ENCODE measurements around the gene MFRP. TPM values are rescaled to one million over a fixed set of nuclear protein-coding genes. Genes with fewer than 3 reads are reported as not detected.

The MFRP gene
- total RNA-seq, 1 experiment from 2014 or later, result not detected

DNA sequence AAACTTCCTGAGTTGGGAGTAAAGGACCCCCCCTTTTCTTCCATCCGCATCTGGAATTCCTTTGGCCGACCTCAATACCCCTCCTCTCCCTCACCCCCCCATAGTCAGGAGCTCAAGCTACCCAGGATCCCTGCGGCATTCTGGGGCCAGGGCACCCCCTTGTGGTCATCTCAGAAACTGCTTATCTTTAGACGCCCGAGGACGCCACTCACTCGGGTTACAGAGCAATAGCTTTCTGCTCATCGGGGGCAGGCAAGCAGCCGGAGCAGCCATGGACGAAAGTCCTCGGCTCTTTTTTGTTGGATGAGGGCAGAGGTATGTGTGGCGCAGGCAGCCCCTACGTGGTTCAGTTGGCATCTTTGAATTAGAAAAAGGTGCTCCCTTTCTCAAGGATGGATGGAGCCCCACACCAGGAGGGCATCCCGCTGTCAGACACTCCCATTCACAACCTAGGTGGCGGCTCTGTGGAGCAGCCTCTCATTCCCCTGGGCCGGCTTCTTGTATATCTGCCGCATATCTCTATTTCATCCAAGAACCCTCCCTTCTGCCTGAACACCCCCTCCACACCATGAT lies 8.1 kb downstream of the MFRP start:
- peak; percentile 31 for DNase-seq (ENCODE audit: low spot score)

DNA sequence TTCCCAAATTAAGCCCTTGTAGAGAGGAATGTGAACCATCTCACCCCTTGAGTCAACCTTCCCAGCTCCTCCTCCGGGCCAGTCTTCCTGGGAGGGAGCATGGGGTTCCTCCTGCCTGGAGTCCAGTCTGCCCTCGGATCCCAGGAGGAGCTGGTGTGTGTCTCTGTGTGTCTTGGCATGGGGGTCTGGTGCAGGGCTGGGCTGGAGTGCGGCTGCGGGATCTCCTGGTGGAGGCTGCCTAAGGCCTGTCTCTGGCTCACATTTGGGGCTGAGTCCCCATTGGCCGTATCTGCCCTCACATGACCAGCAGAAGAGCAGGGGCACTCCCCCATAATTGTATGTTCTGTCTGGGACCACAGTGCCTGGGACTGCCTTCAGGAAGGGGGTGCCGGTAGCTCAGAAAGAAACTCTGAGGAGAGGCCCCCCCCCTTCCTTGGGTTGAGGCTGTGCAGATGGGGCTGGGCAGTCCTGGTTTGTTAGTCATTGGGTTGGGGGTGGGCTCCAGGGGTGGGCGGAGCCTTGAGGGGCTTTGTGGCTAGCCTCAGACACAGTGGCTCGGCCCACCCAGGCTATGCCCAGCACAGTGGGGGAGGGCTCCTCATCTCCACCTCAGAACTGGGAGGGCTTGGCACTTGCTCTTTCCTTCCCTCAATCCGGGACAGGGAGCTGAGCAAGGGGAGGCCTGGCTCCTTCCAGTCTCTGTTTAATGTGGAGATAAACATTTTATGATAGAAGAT lies 8.8 kb downstream of the MFRP start:
- DNase-seq (ENCODE audit: low spot score), result no peak

DNA sequence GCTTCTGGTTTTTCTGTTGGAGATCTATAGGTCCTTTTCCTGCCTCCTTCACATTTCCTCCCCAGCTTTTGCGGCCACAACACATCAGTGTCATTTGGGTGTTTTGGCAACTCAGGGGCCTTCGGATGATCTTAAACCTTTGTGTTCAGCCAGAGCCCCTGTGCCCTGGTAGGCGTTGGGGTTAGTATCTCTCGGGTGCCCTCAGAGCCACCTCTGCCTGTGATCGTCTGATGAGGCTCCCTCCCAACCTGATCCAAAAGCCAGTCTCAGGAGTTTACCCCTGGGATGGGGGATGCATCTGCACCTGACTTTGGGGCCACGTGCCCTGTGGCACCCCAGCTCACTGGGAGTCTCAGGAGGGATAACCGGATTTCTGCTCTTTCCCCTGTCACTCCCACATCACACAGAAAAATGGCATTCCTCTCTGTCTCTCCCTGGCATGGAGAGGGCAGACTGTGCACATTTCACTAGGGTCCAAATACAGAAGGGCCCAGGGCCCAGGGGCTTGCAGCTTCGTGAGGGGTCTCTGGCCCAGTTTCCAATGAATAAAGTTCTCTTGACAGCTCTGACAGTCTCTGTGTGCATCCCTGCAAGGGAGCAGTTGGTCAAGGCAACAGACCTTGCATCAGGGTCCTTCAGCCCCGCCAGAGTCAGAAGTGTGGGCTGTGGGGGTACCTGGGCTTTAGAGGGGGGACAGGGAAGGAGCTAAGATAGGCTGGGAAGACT lies 9.6 kb downstream of the MFRP start:
- DNase-seq (ENCODE audit: low spot score), result no peak

DNA sequence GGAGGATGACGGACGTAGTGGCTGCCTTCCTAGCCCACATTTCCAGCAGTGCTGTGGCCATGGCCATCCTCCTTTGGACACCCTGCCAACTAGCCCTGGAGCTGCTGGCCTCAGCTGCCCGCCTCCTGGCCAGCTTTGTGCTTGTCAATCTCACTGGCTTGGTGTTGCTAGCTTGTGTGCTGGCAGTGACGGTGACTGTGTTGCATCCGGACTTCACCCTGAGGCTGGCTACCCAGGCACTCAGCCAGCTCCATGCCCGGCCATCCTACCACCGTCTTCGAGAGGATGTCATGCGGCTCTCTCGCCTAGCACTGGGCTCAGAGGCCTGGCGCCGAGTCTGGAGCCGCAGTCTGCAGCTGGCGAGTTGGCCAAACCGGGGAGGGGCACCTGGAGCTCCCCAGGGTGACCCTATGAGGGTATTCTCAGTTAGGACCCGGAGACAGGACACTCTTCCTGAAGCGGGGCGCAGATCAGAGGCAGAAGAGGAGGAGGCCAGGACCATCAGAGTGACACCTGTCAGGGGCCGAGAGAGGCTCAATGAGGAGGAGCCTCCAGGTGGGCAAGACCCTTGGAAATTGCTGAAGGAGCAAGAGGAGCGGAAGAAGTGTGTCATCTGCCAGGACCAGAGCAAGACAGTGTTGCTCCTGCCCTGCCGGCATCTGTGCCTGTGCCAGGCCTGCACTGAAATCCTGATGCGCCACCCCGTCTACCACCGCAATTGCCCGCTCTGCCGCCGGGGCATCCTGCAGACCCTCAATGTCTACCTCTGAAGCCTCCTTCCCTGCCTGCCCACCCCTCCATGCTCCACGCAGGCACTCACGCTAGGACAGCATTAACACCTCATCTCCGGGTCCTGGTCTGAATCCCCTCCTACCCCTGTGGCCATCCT lies 10.6 kb downstream of the MFRP start:
- DNase-seq (ENCODE audit: low spot score), result no peak

DNA sequence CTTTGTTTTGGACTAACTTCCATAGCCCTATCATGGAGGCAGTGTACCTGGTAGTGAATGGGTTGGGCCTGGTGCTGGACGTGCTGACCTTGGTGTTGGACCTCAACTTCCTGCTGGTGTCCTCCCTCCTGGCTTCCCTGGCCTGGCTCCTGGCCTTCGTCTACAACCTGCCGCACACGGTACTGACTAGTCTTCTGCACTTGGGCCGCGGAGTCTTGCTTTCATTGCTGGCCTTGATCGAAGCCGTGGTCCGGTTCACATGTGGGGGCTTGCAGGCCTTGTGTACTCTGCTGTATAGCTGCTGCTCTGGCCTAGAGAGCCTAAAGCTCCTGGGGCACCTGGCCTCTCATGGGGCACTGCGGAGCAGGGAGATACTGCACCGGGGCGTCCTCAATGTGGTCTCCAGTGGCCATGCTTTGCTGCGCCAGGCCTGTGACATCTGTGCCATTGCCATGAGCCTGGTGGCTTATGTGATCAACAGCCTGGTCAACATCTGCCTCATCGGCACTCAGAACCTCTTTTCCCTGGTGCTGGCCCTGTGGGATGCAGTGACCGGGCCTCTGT lies 11.3 kb downstream of the MFRP start:
- no peak for DNase-seq (ENCODE audit: low spot score)

DNA sequence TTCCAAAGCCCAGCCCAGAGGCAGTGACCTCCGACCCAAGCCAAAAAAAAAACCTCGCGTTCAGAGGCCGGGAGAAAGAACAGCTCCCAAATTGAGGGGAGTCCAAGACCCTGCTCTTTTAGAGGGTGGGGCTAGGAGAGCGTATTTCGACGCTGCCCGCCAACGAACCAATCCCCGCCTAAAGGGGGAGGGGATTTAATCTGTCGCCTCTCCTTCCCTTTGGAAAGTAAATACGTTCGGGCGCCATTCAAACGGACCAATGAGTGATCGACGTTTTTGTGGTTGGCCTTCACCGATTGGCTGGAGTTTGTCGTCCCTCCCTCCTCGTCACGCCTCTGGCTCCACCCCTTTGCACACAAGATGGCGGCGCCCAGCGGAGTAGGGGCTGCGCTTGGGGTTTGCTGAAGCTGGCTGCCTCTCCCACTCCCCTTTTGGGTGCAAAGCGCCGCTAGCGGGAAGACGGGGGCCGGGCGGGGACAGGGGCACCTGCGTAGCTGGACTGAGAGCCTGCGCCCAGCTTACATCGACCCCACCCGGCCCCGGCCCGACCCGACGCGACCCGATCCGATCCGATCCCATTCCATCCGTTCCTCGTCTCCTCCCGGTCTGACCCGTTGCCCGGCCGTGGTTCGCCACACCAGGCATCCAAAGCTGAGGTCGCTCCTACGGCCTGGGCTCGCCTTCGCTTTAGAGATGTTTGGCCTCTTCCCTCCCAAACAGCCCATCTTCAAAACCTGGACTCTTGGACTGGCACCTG lies 12.2 kb downstream of the MFRP start, which contains the start of gene RNF26:
RNF26 (plus strand) TSS at position 354 of the 757 bp plus-strand sequence. CDS start 596 bp downstream, outside the sequence.
- DNase-seq (ENCODE audit: low spot score), result peak; percentile 89

DNA sequence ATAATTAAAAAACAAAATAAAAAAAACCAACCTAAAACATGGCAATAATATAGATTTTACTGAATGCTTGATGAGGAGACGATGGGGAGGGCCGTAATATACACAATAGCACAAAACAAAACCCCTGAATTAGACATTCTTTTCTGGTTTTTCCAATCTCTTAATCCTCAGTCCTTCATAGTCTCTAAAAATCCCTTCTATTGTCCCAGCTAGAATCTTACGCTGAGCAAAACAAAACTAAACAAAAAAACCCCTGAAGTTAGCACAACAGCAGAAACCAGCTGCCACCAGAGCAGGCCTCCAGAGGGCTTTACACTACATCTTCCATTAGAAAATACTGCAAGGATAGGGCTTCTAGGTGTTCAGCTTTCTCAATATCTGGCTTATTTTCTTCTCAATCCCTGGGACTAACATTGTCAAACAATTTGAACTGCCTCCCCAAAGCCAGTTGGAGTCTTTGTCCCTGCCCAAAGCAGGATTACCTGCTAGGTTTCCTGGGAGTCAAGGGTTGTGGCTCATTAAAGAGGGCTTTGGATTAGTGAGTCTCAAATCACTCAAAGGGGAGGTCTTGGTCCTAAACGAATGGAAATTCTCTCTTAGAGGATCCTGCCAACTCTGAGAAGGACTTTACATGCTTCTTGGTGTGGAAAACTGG lies 14.3 kb downstream of the MFRP start:
- DNase-seq (ENCODE audit: low spot score), result no peak

DNA sequence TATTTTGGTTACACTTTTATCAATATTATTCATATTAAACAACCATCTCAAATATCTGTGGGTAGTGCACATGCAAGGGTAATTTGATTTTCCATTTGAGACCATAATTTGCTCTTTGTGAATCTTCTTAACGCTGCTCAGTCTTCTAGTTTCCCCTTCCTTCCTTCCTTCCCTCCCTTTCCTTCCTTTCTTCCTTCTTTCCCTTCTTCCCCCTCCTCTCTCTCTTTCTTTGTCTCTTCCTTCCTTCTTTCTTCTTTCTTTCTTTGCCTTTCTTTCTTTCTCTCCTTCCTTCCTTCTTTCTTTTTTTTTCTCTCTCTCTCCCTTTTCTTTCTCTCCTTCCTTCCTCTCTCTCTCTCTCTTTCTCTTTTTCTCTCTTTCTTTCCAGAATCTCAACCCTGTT lies 16.3 kb downstream of the MFRP start:
- no peak for DNase-seq (ENCODE audit: low spot score)

DNA sequence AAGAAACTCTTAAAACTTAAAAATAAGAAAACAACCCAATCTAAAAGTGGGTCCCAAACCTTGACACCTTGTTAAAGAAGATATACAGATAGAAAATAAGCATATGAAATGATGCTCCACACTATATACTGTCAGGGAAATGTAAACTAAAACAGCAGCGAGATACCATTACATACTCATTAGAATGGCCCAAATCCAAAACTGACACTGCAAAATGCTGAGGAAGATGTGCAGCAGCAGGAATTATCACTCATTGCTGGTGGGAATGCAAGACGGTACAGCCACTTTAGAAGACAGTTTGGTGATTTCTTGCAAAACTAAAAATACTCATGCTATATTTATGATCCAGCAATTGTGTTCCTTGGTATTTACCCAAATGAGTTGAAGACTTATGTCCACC lies 17.2 kb downstream of the MFRP start:
- no peak for DNase-seq (ENCODE audit: low spot score)

DNA sequence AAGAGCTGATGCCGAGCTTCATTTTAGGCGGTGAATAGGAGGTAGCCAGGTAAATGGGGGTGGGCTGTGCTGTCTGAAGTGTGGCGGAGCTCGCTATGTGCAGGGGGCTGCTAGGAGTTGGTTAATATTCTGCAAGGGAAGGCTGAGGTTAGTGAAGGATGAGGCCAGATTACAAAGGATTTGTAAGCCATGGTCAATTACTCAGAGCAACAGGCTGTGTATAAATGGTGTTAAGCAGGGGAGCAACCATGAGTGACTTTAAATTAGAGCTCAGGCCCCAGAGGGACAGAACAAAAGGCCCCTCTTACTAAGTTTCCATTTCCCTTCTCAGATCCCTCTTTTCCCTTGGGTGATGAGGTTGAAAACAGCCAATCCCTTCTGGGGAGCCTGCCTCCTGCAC lies 22.3 kb downstream of the MFRP start:
- DNase-seq (ENCODE audit: low spot score), result no peak

DNA sequence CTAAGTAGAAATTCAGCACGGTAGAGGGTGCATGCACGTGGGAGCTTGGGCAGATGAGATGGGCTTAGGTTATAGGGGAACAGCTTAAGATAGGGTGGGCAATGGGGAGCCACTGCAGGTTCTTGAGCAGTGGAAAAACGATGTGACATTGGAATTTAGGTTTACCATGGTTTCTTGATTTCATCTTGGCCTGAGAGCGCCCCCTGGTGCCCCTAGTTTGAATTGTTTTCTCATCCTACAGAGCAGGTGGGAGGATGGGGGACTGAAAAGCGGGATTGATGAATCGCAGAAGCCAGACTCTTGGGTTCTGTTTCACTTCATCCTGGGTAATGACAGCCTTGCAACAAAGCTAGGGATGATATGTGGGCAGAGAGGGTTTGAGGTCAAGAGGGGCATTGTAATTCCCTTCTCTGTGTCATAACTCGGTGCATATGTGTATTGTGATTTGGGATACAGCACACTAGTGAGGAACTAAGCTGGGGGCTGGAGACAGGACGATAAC lies 22.9 kb downstream of the MFRP start:
- DNase-seq (ENCODE audit: low spot score), result peak; percentile 35

DNA sequence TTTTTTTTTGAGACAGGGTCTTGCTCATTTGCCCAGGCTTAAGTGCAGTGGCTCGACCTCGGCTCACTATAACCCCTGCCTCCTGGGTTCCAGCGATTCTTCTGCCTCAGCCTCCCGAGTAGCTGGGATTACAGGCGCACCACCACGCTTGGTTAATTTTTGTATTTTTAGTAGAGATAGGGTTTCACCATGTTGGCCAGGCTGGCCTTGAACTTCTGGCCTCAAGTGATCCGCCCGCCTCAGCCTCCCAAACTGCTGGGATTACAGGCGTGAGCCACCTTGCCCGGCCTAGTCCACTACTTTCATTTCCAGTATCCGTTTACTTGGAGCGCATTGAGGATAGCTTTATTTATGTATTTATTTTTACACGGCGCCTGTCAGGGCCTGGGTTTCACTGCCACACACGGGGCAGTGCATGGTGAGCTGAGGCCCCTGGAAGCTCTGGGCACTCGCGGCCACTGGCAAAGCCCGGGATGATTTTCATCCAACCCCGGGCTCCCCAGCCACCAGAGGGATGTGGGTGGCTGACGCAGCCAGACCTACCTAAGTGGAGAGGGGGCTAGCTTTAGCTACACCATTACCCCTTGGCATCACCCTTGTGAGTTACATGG lies 23.5 kb downstream of the MFRP start:
- no peak for DNase-seq (ENCODE audit: low spot score)

DNA sequence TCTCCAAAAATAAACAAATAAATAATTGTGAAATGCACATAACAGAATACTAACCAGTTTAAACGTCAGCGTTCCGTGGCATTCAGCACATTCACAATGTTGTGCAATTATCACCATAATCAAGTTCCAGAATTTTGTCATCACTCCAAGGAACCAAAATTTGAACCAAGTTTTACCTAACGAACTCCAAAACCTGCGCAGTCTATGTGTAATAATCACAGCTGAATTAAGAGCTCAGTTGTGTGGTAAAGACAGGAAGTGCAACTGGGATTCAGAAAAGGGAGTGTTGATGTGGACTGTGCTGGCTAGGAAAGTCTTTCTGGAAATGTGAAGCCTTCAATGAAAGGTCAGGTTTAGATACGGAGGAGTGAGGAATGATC lies 24.2 kb downstream of the MFRP start:
- no peak for DNase-seq (ENCODE audit: low spot score)

DNA sequence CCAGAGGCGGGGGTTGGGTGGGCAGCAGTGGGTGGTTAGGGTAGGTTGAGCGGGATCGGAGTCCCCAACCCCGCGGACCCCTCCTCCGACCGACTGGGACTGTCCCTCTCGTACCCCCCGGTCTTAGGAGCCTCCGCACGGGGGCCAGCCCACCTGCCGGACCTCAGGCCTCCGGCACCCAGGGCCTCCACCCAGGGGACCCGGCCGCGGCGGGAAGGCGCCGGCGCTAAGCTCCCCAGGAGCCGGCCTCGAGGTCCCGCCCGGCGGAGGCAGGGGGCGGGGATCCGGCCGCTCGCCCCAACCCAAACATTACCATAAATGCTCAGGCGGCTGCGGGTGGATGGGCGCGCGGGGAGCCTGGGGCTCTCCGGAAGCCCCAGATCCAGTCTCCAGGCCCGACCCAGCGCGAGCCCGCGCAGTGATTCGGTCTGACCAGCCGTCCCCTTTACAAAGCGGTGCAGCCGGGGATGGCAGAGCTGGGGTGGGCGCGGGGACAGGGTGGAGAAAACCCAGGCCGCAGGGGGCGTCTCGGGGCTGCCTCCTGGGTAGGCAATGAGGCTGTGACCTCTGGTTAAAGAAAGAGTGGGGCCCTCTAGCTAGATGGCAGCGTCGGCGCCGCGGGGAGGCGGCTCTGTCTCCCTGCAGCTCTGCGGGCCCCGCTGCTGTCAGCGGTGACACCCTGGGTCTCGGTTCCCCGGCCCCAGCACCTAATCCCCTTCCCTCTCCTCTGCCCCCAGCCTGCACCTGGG lies 25.6 kb downstream of the MFRP start:
- DNase-seq (ENCODE audit: low spot score), result no peak

DNA sequence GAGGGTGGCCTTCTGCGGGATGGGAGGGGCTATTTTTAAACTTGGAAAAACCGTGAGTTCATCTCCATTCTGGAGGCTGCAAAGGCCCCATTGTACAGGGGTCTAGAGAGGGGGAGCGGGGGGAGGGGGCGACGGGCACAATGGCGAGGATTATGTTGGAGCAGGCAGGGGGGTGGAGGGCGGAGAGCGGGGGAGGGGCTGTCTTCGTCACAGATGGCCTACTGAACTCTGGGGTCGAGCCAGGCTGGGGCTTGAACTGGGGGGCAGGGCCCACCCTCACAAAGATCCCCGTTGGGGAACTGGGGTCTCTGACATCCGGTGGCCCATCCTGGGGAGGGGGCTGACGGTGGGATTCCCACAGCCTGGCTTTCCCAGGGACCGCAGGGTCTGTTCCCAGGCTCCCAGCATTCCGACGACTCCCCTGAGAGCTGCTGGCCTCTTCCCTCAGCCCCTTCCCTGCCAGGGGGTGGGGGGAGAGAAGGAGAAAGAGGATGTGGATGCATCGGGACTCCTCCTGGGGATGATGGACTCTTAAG lies 26.2 kb downstream of the MFRP start:
- no peak for DNase-seq (ENCODE audit: low spot score)

DNA sequence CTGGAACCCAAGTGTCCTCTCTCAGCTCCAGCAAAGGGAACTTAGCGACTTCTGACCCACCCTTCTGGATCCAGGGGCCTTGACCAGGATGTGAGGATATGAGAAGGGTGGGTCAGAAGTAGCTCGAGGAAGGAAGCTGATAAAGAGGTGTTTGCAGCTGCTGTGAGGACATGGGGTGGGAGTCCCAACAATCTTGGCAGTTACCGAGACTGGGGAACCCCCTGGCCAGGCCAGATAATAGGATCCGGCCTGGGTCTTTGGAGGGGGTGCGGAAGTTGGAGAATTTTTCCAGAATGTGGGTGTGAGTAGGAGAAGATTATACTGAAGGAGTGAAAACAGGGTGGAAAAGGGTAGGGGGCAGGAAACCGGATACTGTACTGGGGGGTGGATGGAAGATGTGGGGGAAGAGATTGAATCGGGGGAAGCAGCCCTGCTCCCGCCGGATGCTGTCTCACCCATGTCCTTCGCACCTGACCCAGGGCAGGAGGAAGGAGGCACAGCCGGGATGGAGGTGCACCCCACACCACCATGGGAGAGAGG lies 26.7 kb downstream of the MFRP start:
- no peak for DNase-seq (ENCODE audit: low spot score)

DNA sequence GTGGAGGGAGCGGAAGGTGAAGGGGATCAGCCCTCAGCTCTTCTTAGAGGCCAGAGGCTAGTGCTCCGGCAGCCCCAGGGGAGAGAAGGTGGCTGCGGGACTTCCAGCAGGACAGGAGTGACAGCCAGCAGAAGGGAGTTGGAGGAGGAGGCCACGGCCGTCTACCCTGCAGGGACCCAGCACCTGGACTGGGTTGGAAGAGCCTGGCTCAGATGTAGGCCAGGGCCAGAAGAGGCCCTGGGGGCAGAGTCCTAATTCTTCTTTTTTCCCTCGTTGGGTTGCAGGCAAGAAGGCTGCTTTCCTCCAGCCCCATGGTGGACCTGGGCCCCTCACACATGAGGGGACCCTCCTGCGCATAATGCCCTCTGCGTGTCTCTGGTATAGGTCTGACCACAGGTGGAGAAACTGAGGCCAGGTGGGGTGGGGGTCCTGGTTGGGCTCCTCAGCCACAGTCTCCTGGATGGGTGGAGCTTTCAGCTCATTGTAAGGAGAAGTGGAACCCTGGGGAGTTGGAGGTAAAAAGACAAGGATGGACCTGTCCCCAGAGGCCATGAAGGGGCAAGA lies 27.3 kb downstream of the MFRP start:
- no peak for DNase-seq (ENCODE audit: low spot score)

Data from A172 (cell line).